GM19324 (cell line): ENCODE results near the gene GPN2.
"Not testable (repeated sequence)": the region's sequence is repeated elsewhere in the genome, so short reads cannot be mapped to it uniquely, and the experiment has no call there.

Experiments used
- ATAC-seq: cut with Tn5 transposase; IDR thresholded peaks from one replicate; pipeline ENCODE4 v1.9.1; 2021; ENCODE audit warnings: mild to moderate bottlenecking, moderate library complexity; ENCODE audit not compliant: unreplicated experiment, low FRiP score

Gene GPN2

DNA sequence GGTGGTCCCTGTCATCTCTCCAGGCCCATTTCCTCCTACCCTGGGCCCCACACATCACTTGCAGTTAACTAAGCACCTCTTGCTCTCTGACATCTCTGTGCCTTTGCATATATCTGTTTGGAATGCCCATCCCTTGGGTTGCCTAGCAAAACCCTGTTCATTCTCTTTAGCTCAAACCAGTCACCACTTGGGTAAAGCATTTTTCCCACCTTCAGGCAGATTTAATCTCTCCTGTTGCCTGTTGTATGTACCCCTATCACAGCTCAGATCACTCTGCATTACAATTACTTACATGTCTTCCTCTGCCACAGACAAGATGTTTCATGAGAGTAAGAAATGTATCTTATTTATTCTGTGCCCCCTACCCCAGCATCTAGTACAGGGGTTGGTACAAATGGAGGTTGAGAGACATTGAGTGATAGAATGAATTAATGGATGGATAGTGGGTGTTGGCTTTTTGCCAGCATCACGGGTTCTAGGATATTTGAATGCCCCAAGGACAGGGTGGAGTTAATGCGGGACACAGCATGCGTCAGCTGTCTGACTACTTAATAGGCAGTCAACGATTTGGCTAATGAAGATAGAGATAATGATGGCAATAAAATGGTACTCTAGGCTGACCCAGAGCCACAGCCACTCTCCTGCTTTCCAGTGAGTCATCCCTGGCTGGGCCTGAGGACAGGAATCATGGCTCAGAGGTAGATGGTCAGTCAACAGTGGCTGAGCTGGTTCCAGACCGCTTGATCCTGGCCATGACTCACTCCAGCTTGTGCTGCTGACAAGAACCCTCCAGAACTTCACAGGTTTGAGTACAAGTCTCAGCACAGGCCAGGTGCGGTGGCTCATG, 17.2 kb upstream of the GPN2 start:
- ATAC-seq, result no peak

DNA sequence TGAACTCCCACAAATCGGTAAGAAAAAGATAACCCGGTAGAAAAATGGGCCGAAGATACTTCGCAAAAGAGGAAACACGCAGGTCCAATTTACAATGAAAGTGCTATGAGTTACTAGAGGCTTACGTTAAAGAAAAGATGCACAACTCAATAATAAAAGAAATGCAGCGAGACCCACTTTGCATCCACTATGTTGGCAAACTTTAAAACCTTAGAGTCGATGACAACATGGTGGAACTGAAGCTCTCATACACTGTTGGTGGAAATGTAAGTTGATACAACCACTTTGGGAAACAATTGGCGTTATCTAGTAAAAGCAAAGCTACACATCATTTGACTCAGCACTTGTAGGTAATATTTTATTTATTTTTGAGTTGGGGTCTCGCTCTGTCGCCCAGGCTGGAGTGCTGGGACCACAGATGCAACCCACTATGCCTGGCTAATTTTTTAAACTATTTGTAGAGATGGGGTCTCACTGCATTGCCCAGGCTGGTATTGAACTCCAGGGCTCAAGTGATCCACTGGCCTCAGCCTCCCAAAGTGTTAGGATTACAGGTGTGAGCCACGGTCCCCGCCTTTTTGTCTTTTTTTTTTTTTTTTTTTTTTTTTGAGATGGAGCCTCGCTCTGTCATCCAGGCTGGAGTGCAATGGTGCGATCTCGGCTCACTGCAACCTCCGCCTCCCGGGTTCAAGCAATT, 10.9 kb upstream of the GPN2 start:
- no peak for ATAC-seq

DNA sequence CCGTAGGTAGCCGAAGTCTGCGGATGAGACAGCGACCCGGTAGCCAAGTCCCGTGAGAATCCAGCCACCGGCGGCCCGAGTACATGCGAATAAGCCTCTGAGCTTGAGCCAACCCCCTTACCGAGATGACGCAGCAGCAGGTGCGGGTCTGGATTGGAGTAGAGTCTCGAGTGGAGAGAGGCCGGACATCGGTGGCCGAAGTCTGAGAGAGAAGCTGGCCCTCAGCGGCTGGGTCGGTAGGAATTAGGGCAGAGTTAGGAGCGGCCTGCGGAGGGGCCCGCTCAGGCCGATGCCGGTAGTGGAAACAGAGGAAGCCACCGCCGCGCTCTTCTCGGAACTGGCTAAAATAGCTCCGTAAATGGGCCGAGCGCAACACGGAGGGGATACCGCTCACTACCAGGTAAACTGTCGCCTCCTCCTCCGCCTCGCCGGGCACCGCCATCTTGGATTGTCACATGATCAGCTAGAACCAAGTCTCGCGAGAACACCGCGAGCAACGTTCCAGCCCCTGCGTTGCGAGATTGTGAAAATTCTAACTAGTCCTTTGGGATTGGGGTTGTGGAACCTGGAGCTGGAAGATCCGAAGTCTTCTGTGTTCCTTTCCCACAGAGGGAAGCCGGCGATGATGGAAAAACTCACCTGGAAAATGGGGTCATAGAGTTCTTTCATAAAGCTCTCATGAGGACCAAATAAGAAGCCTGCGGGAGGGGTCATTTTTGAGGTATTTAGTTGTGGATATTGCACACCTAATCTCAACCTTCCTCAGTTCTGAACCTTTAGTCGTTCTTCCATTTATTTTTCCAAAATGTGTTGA, 10.1 kb upstream of the GPN2 start, which contains the start of gene GPATCH3:
Gene GPATCH3 (minus strand): TSS at position 467 of the 814 bp plus-strand sequence. CDS start 25 bp downstream, at position 442.
- ATAC-seq, result peak; percentile 81

DNA sequence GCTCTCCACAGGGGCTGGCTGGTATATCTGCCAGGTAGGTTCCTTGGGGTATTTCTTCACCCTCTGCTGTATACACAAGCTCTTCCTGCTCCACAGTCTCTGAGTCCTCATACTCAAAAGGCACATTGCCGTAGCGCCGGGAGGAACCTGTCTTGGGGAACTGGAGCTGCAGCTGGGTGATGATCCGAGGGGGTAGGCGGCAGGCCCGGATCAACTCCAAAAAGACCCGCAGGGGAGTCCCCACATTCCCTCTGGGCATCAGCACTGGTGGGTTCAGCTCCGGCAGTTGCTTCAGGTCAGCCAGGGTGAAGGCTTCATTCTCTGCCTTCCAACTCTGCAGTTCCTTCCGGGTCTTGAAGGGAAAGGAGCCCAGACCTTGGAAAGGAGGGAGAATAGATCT, 7.3 kb upstream of the GPN2 start:
- no peak for ATAC-seq

DNA sequence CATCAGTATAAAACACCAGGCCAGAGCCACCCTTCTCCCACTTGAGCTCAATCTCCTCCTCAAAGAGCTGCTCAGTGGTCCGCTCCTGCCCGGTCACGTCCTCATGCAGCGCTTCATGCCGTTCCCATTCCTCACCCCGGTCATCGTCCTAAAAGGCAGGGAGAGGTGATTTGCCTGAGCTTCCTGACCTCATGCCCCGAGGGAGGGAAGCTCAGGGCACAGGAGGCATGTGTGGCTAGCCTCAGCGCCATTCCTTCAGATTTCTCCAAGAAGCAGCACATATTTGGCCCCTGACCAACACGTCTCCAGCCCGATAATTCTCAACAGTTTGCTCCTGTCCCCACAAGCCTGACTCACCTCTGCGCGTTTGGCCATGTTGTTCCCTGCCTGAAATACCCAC, 4.2 kb upstream of the GPN2 start:
- no peak for ATAC-seq

DNA sequence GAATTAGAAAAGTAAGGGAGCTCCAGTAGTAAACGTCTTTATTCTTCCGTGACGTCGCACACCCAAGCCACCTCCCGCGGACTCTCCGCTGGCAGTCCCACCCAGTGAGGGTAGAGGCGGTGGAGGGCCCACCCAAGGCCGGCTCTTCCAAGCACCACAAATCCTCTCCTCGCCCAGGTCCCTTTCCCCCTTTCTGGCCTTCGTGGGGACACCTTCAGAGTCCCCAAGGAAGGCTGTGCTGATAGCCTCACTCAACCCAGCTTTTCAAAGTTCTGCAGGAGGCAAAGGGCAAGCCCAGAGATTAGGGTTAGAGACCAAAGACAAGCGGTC, 349 bp upstream of the GPN2 start:
- peak; percentile 37 for ATAC-seq

DNA sequence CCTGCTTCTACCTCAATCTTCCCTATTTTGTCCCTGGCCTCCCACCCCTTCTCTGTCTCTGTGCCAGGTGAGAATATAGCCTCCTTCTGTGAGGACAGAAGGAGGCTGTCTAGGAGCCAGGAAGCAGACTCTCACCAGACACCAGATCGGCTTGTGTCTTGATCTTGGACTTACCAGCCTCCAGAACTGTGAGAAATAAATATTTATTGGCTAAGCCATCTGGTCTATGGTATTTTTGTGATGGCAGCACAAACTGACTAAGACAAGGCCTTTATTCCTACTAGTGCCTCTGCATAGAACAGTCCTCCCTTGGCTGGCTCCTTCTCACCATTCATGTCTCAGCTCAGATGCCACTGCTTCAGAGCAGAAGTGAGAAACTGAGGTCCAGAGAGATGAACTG, 1.9 kb downstream of the GPN2 start:
- ATAC-seq, result no peak

DNA sequence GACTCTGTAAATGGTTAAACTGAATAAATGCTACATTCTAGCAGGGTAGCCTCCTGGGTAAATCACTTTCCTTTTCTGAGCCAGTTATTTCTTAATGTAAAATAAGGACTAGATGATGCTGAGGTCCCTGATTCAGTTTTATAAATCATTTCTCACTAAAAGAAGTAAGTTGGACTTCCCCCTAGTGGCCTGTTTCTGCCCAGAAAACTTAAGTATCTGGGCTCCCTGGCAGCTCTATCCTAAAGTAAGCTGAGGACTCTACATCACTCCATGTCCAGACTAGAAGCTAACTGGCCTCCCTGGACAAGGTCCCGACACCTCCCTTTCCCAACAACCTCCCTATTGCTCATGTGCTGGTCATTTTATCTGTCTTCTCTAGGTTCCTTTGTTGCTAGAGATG, 3.0 kb downstream of the GPN2 start:
- no peak for ATAC-seq

DNA sequence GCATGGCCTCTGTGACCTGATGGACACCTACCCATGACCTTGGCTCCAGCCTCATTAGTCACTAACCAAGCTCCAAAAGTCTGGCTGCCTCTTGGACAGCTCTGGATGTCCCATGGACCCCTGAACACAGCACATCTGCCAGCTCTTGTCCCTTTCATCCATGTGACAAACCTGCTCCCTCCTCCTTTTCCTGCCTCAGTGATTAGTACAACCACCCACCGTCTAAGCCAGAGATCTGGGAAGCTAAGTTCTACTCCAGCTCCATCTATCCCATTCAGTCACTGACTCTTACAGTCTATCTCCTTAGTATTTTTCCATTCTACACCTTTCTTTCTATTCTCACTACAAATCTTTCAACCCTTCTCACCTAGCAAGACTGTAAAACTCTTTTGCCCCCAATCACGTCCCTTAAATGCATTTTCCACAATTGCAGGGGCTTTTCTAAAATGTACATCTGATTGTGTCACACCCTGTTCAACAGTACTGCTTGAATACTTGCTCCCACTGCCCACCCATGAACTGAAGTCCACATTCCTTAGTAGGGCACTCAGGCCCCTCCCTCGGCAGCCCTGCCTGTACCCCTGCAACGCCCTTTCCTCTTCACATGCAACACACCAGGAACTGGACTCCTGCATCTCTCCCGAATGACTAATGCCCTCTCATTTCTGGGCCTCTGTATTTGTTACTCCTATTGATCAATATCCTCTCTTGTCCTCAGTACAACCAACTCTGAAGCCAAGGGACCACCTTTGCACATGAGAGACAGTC, 7.2 kb downstream of the GPN2 start:
- ATAC-seq, result no peak

DNA sequence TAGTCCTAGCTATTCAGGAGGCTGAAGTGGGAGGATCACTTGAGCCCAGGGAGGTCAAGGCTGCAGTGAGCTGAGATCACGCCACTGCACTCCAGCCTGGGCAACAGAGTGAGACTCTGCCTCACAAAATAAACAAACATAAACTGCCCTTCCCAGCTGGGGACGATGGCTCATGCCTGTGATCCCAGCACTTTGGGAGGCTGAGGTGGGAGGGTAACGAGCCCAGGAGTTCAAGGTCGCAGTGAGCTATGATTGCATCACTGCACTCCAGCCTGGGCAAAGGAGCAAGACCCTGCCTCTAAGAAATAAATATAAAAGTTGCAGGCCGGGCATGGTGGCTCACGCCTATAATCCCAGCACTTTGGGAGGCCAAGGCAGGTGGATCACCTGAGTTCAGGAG, 8.5 kb downstream of the GPN2 start:
- ATAC-seq, result not testable (repeated sequence)

DNA sequence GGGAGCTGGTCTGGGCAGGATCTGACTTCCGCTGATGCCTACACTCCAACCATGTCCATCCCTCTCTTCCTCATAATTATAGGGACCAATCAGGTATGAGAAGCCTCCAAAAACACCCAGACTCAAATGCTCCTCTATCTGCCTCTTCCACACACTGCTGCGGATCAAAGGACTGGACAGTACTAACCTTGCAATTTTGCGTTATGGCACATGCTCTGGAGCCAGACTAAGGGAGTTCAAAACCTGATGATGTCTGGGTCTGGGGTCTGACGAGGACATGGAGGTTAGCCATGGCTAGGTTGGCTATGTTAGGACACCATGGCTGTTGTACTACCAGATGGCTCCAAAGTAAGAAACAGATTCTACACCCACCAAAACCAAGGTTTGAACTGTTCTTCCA, 10.3 kb downstream of the GPN2 start:
- no peak for ATAC-seq

DNA sequence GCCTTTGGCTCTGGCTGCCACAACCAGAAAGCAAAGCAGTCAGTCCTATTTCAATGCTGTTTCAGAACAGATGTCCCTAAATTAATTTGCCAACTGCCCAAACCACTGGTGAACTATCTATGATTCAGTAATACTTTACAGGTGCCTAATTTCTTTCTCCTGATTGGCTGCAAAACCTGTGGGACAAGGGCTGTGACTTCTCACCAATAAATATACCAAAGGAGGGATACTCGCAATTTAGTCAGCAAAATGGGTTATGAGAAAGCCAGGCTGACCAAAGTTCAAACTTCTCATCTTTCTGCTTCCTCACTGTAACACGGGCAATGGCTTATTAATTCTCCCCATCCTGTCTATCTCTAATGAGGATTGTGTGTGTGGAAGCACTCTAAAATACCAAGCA, 12.8 kb downstream of the GPN2 start:
- ATAC-seq, result no peak

DNA sequence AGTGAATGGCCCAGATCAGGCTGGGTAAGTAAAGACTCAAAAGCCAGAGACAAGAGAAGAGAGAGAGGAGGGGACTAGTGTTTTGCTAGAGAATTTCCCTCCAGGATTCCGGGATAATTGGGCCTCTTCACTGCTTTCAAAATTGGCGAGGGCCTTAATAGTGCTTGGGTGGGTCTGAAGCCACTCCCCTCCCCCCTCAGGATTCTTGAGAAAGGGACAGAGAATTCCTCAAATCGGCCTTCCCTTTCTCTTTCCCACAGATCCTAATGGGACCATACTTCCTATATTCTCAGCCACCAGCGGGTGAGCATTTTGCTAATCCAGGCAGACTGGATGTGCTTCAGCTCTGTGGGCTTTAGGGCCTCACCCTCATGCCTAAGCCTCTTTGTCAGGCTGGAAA, 15.2 kb downstream of the GPN2 start:
- ATAC-seq, result no peak

DNA sequence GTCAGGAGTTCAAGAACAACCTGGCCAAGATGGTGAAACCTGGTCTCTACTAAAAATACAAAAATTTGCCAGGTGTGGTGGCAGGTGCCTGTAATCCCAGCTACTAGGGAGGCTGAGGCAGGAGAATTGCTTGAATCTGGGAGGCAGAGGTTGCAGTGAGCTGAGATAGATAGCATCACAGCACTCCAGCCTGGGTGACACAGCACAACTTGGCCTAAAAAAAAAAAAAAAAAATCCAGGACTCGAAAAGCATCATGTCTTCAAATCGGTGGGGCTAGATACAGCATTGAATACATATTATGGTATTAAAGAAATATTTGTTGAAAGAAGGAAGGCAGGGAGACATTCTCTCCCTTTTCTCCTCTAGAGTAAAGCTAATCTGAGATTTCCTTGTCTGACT, 17.0 kb downstream of the GPN2 start:
- not testable (repeated sequence) for ATAC-seq

DNA sequence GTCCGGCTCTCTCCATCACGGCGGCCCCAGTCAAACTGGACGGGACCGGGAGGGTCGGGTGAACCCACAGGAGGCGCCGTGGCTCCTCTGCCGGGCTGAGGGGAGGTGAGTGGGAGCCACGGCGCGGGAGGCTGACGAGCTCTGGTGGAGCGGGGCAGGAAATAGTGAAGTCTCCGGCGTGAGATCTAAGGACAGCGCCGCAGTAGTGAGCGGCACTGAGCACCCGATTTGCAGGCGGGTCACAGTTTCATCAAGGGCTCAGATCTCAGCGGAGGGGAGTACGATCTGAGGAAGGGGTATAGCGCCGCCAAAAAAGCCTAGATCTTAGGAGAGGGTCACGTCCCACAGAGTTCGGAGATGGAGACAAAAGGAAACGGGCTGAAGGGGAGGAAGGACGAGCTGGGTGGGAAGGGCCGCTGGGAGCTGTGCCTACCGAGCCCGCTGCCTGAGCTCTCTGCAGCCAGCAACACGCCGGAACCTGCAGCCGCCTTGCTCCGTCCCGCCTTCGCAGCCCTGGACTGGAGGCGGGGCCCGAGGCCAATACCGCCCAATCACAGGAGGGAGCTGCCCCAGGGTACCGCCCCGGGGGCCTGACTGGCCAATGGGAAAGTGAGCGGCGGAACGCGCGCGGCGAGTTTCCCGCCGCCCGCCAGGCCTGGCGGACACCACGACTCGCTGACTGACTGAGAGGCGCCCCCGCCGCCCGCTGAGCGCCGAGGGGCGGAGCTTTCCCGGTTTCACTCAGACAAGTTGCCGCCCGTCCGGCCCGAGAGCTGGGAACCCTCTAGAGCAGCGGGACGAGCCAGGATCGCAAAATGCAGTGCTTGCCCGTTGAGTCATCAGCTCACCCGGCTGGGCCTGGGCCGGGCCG, 25.2 kb downstream of the GPN2 start:
- ATAC-seq, result peak; percentile 89

DNA sequence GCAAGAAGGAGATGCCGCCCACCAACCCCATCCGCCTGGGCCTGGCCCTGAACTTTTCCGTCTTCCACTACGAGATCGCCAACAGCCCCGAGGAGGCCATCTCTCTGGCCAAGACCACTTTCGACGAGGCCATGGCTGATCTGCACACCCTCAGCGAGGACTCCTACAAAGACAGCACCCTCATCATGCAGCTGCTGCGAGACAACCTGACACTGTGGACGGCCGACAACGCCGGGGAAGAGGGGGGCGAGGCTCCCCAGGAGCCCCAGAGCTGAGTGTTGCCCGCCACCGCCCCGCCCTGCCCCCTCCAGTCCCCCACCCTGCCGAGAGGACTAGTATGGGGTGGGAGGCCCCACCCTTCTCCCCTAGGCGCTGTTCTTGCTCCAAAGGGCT, 26.4 kb downstream of the GPN2 start:
- ATAC-seq, result no peak

DNA sequence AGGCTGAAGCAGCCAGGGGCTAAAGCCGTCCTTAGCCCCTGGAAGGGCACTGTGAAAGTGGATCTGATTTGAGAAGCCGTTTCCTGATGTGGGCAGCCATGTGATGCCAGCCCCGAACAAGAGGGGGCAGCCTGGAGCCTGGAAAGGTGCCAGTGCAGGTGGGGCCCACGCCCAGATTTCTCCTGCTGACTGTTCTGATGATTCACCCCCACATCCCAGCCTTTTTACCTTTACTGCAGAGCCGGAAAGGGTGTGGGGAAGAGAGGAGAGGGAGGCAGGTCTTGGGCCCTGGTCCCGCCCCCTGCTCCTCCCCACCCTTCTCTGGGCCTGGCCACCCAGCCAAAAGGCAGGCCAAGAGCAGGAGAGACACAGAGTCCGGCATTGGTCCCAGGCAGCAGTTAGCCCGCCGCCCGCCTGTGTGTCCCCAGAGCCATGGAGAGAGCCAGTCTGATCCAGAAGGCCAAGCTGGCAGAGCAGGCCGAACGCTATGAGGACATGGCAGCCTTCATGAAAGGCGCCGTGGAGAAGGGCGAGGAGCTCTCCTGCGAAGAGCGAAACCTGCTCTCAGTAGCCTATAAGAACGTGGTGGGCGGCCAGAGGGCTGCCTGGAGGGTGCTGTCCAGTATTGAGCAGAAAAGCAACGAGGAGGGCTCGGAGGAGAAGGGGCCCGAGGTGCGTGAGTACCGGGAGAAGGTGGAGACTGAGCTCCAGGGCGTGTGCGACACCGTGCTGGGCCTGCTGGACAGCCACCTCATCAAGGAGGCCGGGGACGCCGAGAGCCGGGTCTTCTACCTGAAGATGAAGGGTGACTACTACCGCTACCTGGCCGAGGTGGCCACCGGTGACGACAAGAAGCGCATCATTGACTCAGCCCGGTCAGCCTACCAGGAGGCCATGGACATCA, 27.1 kb downstream of the GPN2 start, which contains the start of gene SFN:
Gene SFN (plus strand): TSS at position 369 of the 904 bp plus-strand sequence. CDS start 64 bp downstream, at position 433.
- ATAC-seq, result no peak

DNA sequence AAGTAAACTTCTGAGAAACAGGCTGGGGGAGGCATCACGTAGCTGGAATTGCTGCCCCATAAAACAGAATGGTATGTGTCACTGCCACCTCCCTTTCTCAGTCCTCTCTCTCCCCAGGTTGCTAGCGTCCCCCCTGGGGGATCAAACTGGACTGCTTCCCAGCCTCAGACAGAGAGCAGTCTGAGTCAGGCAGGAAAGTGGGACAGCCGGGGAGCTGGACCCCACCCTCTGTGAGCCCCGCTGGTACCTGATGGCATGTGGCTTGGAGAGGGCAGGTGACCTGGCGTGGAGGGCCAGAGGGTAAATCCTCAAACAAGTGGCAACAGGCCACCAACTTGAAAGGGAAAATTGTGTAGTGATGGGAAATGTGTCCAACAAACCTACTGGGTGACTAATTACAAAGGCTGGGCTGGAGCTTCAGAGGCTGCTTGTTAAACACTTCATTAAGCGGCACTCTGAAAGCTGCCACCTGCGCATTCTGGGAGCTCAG, 28.1 kb downstream of the GPN2 start:
- no peak for ATAC-seq
